ENCODE measurements around the gene NR0B1. TPM values are rescaled to one million over a fixed set of nuclear protein-coding genes. Genes with fewer than 3 reads are reported as not detected.

The NR0B1 gene
- total and polyA plus RNA-seq, 12 donors: not detected

DNA sequence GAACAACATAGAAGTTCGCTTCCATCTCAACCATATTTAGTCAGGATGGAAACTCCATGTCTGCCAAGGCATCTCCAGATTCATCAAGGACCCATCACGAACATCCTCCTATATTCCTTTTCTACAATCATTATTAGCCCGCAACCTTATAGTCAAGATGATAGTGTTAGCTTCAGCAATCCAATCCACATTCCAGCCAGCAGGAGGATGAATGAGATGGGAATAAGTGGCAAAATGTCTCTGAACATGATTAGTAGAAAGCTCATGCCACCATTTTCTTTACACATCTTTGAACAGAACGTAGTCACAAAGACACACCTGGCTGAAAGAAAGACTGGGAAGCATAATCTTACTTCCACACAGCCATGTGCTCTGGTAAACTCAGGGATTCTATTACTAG is 18.6 kb upstream of the NR0B1 start:
- Histone ChIP-seq H3K27me3 (peaks cover 0 to 9% (median 0%) of the 10 kb centered on the region in 7 donors), H3K36me3 (no peaks in the 10 kb centered on the region), H3K27ac (no peak overlapping the region), H3K4me1 (no peaks in the 10 kb centered on the region), H3K4me3 (no peak overlapping the region), H3K9me3 (no peaks in the 10 kb centered on the region)
- ATAC-seq (no peak), DNase-seq (no peak)
- whole genome bisulfite sequencing, 2 donors: 89 to 96% methylated on average over 4 of the region's 4 CpGs
- intact Hi-C loops (cut with DNase I): no loop called here
- TF ChIP-seq, protein P1, sequence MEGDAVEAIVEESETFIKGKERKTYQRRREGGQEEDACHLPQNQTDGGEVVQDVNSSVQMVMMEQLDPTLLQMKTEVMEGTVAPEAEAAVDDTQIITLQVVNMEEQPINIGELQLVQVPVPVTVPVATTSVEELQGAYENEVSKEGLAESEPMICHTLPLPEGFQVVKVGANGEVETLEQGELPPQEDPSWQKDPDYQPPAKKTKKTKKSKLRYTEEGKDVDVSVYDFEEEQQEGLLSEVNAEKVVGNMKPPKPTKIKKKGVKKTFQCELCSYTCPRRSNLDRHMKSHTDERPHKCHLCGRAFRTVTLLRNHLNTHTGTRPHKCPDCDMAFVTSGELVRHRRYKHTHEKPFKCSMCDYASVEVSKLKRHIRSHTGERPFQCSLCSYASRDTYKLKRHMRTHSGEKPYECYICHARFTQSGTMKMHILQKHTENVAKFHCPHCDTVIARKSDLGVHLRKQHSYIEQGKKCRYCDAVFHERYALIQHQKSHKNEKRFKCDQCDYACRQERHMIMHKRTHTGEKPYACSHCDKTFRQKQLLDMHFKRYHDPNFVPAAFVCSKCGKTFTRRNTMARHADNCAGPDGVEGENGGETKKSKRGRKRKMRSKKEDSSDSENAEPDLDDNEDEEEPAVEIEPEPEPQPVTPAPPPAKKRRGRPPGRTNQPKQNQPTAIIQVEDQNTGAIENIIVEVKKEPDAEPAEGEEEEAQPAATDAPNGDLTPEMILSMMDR (IDR thresholded peaks at IDR 0.05): no peak

GRCh38 chrX:30317308-30317707 is 8.1 kb upstream of the NR0B1 start:
- no peaks in the 10 kb centered on the region for H3K9me3 ChIP-seq
- H3K27ac ChIP-seq: no peak overlapping the region
- WGBS, 2 donors: 92 to 100% methylated on average over 1 of the region's 1 CpG
- peaks cover 0 to 6% (median 0%) of the 10 kb centered on the region in 7 donors for H3K27me3 ChIP-seq
- ATAC-seq (no peak), DNase-seq (no peak)
- H3K4me1 ChIP-seq: no peaks in the 10 kb centered on the region
- no peaks in the 10 kb centered on the region for H3K36me3 ChIP-seq
- intact Hi-C loops (cut with DNase I): no loop called here
- no peak overlapping the region for H3K4me3 ChIP-seq
- TF ChIP-seq, protein P1 (IDR thresholded peaks at IDR 0.05): no peak

DNA sequence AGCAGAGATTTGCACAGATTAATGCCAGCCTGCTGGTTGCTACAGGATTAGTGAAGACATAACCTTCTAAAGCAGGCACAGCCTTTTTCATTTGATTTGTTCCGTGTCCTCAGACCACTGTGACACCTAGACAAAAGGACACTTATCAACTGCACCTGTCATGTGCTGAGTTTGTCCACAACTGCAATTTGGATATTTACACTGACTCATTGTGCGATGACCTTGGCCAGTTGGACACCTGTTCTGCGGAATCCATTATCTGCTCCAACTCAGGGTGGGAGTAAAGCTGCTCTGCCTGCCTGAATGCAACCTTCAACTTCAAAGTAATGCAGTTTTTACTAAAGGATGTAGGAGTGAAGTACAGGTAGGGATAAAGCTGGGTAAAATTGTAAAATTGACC is 4.1 kb upstream of the NR0B1 start:
- ATAC-seq (no peak), DNase-seq (no peak)
- intact Hi-C loops (cut with DNase I): no loop called here
- Histone ChIP-seq H3K4me3 (no peak overlapping the region), H3K4me1 (peaks cover 0 to 6% (median 0%) of the 10 kb centered on the region in 9 donors), H3K36me3 (no peaks in the 10 kb centered on the region), H3K27me3 (peaks cover 0 to 27% (median 3%) of the 10 kb centered on the region in 7 donors), H3K9me3 (peaks cover 0 to 6% (median 0%) of the 10 kb centered on the region in 11 donors), H3K27ac (no peak overlapping the region)
- TF ChIP-seq, protein P1 (IDR thresholded peaks at IDR 0.05): no peak
- WGBS, 2 donors: 83% methylated on average over 3 of the region's 3 CpGs

DNA sequence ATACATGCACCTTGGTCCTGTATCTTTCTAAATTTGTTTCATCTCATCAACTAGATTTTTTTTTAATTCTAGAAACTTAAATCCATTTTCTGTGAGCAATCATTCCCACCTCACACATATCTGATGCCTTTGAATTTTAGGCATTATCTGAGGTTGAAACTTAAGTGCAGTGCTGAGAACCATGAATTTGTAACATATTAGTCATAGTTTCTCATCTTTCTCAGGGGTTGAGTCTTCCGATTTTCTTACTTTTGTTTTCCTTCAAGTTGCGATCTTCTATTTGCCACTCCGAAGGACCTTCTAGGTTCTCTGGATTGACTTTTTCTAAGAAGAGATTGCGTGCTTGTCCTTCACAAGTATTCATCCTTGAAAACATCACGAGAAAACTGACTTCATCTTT is 3.7 kb upstream of the NR0B1 start:
- peaks cover 0 to 6% (median 0%) of the 10 kb centered on the region in 11 donors for H3K9me3 ChIP-seq
- H3K27me3 ChIP-seq: peaks cover 0 to 32% (median 7%) of the 10 kb centered on the region in 7 donors
- ATAC-seq: no peak
- no peak overlapping the region for H3K4me3 ChIP-seq
- no peak overlapping the region for H3K27ac ChIP-seq
- H3K36me3 ChIP-seq: no peaks in the 10 kb centered on the region
- peaks cover 0 to 7% (median 0%) of the 10 kb centered on the region in 9 donors for H3K4me1 ChIP-seq
- TF ChIP-seq, protein P1 (IDR thresholded peaks at IDR 0.05): no peak
- intact Hi-C loops (cut with DNase I): no loop called here
- 87 to 93% methylated on average over 5 of the region's 5 CpGs for WGBS, 2 donors
- no peak for DNase-seq

Data from heart right ventricle (tissue), 16 donors.